Right forelimb (tissue), 1 donor: Measurements from ENCODE around the gene HPCAL1.

Source experiments
- DNase-seq: peaks from one replicate; pipeline ENCODE4 v3.0.0-alpha.2; 2018

HPCAL1 gene

DNA sequence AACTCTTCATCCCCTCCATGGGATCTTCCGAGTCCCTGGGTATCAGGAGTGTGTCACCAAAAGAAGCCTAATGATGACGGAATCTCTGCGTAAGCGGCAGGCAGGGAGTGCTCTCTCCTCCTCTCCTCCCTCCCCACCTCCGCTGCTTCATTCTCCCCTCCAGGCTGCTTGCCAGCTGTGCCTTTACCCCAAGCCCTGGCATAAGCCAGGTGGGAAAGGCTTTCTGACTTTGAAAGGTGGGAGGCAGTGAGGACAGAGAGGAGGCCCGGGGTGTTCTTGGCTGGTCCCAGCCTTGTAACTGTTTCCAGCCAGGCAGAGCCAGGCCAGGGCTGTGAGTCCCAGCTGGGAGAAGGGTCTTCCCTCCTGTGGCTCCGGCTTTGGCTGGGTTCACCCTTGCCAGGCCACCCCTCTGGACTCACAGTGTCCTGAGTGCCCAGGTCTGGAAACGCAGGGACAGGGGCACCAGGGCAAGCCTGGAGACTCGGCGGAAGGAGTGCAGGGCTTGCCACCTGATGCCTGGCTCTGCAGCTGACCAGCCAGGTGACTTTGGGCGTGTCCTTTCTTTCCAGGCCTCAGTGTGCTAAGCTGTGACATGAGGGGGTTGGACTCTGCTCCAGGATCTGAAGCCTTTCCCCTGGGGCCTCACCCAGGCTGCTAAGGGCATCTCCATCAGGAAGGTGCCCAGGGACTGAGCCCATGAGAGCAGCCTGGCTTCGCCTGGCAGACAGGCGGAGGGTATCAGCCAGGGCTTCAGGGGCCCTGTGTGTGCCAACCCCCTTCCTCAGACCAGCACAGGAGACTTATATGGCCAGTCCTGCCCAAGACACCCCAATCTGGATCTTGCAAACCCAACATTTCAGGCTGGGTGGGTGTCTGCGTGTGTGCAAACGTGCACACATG lies 32.7 kb upstream of the HPCAL1 start:
- DNase-seq, result peak; percentile 37

DNA sequence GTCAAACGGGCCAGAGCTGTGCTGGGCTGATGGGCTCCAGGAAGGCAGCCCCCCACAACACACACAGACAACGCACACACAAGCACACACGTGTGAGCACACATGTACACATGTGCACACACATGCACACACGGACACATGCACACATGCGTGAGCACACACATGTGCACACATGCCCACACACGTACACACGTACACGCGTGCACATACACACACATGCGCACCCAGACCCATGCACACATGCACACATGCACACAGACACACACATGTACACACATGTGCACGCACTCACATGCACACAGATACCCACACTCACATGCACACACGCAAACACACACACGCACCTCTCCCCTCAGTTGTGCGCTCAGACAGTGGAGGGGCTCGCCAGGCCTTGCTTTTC lies 31.2 kb upstream of the HPCAL1 start:
- DNase-seq, result peak; percentile 23

- peak; percentile 32 for DNase-seq
Observed at GRCh38 chr2:10271946-10272345, 30.8 kb upstream of the HPCAL1 start.

- DNase-seq, result peak; percentile 17
Observed at GRCh38 chr2:10272464-10272863, 30.2 kb upstream of the HPCAL1 start.

- DNase-seq, result peak; percentile 5
Observed at GRCh38 chr2:10273215-10274175, 29.2 kb upstream of the HPCAL1 start.

DNA sequence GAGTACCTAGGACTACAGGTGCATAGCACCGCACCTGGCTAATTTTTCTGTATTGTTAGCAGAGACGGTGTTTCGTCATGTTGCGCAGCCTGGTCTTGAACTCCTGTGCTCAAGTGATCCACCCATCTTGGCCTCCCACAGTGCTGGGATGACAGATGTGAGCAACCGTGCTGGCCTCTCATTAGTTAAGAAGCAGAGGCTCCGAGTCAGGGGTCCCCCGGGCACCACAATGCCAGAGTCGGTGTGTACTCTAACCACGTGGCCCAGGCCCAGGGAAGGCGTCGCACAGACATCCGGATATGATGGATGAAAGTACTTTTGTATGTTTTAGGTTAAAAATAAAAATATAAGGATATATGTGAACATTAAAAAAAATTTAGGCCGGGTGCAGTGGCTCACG lies 28.3 kb upstream of the HPCAL1 start:
- DNase-seq, result no peak

DNA sequence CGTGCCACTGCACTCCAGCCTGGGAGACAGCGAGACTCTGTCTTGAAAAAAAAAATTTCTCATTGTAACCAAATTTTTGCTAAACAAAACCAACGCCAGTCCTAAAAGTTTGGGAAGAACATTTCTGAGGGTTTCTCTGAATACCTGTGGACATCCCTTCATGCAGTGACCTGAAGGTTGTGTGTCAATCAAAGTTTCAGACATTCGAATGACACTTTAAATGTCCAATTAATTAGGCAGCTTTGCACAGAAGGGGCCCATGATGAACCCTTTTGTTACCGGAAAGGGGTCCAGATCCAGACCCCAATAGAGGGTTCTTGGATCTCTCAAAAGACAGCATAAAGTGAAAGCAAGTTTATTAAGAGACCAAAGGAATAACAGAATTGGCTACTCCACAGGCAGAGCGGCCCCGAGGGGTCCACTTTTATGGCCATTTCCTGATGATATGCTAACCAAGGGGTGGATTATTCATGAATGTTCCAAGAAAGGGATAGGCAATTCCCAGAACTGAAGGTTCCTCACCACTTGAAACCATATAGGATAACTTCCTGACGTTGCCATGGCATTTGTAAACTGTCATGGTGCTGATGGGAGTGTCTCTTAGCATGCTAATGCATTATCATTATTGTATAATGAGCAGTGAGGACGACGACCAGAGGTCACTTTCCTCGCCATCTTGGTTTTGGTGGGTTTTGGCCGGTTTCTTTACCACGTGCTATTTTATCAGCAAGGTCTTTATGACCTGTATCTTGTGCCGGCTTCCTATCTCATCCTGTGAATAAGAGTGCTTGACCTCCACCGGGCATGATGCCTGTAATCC lies 27.5 kb upstream of the HPCAL1 start:
- no peak for DNase-seq

DNA sequence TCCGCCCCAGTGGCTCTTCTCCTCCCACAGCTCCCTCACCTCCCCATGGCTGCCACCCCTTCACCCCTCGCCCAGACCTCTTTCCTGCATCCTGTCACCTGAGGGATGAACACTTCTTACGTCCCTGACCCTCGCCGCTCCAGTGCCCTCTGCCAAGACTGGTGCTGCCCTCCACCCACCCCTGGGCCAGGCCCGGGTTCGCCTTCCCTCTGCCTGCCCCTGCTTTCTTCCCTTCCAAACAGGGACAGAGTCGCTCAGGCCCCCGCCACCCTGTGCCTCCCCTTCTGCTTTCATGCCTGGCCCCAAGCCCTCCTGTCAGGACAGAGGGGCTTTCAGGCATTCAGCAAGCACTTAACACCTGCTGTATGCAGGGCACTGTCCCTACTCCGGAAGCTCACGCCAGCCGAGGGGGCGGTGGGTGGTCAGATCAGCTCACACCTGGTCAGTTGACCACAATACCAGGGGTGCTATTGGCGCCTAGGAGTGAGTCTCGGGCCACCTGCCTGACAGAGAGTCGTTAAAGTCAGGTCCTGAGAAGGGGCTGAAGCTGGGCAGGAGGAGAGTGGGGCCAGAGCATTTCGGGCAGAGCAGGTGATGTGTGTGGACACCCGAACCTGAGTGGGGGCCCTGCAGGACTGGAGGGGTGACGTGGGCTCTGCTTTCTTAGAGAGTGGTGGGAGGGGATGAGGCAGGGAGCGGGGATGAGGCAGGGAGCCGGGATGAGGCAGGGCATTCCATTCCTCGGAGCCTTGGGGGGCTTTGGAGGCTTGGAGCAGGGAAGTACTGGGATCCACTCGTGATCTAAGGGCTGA lies 26.0 kb upstream of the HPCAL1 start:
- no peak for DNase-seq

GRCh38 chr2:10277293-10278028 lies 25.2 kb upstream of the HPCAL1 start:
- DNase-seq, result no peak

DNA sequence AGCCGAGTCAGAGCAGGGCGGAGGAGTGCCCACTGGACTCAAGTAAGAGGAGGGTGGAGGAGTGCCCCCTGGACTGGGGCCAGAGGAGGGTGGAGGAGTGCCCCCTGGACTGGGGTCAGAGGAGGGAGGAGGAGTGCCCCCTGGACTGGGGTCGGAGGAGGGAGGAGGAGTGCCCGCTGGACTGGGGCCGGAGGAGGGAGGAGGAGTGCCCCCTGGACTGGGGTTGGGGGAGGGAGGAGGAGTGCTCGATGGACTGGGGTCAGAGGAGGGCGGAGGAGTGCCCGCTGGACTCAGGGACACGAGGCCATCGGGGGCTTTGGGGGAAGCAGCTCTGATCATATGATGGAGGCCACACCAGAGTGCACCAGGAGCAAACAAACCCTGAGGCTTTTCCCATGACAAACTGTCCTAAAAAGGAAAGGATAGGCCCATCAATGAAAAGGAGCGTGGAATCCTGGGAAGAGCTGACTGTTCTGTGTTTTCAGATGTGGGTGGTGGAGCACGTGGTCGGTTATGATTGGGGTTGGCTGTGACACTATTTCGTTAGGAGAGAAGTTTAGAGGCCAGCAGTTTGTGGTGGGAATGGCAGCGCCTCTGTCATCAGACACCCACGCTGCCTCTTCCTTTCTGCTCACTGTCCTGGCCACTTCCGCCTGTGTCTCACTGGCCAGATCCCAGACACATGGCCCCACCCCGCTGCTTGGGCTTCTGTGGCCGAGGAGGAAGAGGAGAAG lies 24.5 kb upstream of the HPCAL1 start:
- DNase-seq, result peak; percentile 52

DNA sequence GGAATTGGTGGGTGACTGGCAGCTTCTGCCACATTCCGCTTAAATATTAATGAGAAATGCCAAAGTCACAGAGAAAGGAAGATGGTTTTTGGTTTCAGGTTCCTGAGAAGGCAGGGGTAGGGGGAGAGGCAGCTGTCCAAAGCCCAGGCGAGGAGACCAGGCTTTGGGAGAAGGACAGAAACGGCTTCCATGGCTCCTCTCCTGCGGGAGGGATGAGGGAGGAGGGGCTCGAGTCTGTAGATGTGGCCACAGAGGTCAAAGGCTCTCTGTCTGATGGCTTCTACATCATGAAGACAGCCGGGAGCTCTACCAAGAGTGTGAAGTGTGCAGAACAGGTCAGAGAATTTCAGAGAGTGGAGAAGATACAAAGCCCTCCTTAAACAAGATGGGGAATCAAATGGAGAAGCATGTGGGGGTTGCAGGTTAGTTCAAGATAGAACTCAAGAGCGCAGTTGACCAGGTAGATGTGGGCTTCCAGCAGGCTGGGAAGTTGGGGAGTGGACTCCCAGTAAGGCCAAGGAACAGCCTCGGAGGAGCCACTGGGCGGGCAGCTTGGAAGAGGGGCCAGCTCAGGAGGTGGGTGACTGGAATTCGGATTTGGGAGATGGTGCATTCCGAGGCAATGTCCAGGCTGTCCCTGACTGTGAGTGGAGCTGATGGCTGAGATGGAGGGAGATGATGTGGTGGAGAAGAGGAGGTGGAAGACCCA lies 23.8 kb upstream of the HPCAL1 start:
- DNase-seq, result no peak

DNA sequence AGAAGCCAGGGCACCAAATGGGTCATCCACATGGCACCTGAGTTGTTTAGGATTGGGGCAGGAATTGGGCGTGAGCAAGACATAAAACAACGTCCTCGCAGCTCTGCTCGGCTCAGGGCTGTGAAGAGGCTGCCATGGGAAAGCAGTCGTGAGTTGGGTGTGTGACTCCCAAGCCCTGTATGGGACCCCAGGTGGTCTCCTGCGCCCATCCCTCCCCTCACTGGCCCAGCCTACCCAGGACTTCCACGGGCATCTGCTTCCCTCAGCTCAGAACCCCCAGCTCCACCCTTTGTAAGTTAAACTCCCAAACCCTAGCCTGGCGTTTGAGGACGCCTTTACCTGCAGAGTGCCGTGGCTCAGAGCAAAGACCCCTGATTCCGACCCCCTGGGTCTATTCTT lies 23.2 kb upstream of the HPCAL1 start:
- no peak for DNase-seq

DNA sequence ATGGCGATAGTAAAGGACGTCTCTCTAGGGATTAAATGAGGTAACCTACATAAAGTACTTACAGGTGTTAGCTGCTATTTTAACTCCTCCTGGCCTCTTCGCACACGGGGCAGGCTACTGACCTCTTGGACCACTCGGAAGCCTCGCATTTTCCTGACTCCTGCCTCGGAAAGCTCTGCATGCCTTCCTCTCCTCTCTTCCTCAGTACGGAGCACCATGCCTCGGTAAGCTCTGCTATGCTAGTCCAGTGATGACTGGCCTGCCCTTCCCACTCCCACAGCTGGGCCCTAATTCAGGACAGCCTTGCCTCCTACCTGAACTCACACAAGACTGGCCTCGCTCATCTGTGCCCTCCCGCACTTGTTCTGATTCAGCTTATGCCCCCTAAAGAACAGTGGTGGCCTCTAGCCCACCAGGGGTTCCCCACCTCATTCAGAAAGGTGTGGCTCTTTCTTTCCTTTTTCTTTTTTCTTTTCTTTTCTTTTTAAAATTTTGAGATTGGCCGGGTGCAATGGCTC lies 22.7 kb upstream of the HPCAL1 start:
- DNase-seq, result no peak

DNA sequence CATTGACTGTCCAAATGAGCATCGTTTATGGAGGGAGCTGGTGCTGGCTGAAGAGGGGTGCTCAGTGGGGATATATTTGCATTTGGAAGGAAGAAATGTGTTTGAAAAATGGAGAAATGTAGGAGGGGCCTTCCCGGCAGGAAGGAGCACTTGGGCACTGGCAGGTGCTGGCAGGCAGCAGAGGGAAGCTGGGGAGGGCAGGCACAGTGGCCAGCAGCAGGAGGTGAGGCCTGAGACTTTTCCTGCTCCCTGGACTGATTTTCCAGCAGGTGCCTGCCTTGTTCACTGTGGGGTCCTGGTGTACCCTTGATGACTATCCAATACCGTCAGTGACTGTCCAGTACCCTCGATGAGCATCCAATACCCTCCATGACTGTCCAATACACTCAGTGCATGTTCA lies 20.8 kb upstream of the HPCAL1 start:
- no peak for DNase-seq

GRCh38 chr2:10282611-10283105 lies 20.0 kb upstream of the HPCAL1 start:
- no peak for DNase-seq

DNA sequence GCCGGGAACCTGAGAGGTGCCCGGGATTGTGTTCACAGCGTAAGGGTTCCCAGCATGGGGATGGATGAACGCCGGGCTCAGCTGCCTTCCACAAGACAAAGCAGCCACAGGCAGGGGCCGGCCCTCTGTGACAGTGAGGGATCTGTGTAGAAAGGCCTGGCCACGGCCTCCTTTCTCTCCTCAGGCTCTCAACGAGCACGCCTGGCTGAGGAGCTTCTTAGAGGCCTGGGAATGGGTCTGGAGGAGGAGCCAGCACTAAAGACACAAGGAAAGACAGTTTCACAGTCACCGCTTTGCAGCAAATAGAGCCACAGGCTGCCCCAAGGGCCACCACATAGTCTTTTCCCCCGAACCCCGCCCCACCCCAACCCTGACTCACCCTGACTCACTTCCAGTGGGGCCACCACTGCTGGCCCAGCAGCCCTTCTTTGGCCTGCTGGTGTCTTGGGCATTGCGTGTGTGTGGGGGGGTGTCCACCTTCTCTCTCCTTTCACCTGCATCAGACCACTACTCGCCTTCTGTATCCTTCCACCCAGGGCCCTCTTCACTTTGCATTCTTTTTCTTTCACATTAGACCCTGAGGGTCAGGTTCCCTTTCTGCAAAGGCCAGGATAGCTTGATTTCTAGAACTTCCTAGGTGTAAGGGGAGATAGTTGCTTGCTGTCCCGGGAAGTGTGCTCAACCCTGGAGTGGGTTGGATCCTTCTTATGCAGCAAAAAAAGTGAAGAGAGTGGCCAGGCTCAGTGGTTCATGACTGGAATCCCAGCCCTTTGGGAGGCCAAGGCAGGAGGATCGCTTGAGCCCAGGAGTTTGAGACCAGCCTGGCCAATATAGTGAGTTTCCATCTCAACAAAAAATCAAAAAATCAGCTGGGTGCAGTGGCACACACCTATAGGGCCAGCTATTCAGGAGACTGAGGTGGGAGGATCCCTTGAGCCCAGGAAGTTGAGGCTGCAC lies 19.3 kb upstream of the HPCAL1 start:
- no peak for DNase-seq

- DNase-seq, result no peak
Observed at GRCh38 chr2:10284108-10284870, 18.4 kb upstream of the HPCAL1 start.
